HG03457 (cell line): ENCODE results near the gene KCNE5.
"Not testable (repeated sequence)": the region's sequence is repeated elsewhere in the genome, so short reads cannot be mapped to it uniquely, and the experiment has no call there.

ENCODE experiments used
- ATAC-seq: cut with Tn5 transposase; IDR thresholded peaks from one replicate; pipeline ENCODE4 v1.9.1; 2021; ENCODE audit warnings: moderate number of reproducible peaks; ENCODE audit not compliant: unreplicated experiment

KCNE5 gene

GRCh38 chrX:109619771-109620170 lies 5.2 kb downstream of the KCNE5 start:
- no peak for ATAC-seq

DNA sequence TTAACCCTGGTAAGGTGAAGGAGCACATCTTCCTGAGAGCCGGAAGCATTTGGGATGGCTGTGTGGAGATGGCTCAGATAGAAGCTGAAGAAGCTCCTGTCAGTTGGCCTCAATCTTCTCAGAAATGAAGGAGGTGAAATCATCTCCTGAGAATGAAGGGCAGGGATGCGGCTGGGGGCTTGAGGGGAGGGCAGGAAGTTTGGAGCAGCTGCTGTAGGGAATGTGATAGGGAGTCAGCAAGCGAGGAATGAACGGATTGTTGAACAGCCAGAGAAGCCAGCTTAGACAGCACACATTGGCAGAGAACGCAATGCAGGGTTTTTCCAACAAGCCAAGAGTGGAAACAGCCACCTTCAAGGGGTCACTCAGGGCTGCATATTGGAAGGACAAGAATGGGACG lies 10.0 kb downstream of the KCNE5 start:
- ATAC-seq, result no peak

DNA sequence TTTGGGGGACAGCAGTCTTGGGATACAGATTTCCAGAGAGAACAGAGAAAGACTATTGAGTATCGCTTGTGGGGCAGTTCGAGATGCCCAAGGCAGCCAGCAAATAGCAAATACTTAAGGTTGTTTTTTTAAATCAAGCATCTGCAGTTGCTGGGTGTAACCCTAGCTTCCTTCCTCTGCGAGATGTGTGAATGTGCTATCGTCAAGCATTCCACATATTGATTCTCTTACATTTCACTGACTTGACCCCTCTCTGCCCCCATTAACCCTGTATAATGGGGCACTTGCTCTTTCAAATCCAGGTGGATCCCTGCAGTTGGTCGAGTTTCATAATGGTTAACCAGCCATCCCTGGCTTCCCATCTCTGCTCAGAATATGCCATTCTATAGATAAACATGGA lies 23.5 kb downstream of the KCNE5 start:
- no peak for ATAC-seq

GRCh38 chrX:109600237-109600651 lies 24.7 kb downstream of the KCNE5 start:
- ATAC-seq, result no peak

DNA sequence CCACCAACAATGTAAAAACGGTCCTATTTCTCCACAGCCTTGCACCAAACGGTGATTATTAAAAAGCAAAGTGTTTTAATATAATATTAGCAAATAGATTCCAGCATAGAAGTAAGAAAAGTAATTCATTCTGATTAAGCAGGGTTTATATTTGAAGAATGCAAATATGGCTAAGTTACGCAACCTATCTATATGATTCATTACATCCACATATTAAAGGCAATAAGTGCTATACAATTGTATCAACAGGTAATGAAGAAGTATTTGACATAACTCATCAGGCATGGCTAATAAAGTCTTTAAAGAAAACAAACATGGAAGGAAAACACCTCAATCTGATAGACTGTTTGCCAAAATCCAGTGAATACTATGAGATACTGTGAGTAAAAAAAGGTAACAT lies 29.0 kb downstream of the KCNE5 start:
- no peak for ATAC-seq

DNA sequence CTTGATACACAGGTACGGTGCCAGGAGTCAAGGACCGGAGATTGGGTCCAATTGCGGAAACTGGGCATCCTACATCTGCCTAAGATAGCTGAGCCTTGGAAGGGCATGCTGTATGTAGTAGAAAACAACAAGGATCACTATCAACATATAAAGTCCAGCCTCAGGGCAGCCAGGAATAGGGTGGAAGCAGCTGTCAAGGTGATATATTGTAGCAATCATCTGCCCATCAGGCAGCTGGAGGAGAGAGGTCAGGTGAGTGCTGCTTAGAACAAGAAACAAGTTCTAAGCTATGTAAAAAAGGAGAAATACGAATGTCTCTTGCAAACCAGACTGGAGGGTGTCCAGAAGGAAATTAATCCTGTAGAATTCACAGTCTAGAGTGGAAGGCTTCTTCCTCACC lies 34.8 kb downstream of the KCNE5 start:
- ATAC-seq, result no peak

DNA sequence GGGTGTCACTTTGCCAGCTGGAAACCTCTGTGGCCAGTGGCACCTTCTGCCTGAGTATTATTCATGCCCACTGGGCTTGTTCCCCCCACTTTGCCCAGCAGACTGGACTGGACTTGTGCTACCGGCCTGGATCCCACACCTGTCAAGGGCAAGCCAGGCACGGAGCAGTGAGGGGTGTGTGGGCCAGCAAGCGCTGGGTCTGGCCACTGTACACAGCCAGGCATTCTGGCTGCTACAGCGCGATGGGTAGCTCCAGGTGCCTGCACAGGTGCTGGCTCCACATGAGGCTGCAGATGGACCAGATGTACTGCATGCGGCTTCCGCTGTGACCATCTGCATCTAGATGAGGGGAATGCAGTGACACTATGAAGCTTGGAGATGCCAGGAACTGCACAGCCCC lies 39.5 kb downstream of the KCNE5 start:
- no peak for ATAC-seq

GRCh38 chrX:109578916-109579315 lies 46.1 kb downstream of the KCNE5 start:
- no peak for ATAC-seq

DNA sequence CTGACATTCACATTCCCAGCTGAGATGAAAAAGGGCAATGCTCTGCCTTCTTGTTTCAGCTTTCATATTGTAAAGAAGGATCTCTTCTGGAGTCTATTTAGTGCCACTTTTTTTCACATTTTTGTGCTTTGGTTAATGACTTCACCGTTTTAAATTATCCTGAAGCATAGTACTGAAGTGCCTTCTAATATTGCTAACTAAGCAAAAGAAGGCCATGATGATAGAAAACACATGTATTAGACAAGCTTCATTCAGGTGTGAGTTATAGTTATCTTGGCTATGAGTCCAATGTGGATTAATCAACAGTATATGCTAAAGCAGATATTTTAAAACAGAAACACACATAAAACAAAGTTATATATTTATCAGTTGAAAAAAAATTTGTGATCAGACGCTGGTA lies 47.9 kb downstream of the KCNE5 start:
- no peak for ATAC-seq

GRCh38 chrX:109576083-109576482 lies 48.9 kb downstream of the KCNE5 start:
- not testable (repeated sequence) for ATAC-seq
